SK-N-SH (cell line): ENCODE results near the gene LIPE. TPM values are rescaled to one million over a fixed set of nuclear protein-coding genes. Genes with fewer than 3 reads are reported as not detected.

Experiments
- CTCF ChIA-PET: fragments of 300-600, 350-600 bp; formaldehyde crosslinking; extraction: SDS; loops from one replicate; lab custom pipeline; 2021; lab: Yijun Ruan, JAX
- POLR2A ChIA-PET: fragments of 350-600 bp; sonication (Branson Sonifier 250); formaldehyde crosslinking; extraction: SDS; loops from one replicate; lab custom pipeline; 2020; ENCODE audit warnings: antibody characterized with exemption, inconsistent platforms; lab: Yijun Ruan, JAX
- DNase-seq: peaks from one replicate; pipeline ENCODE4 v3.0.0; 2012
- H2AFZ ChIP-seq: fragments of 200-600 bp; sonication (generic); 2 replicates; pipeline ENCODE4 v1.8.1; 2016; ENCODE audit warnings: antibody characterized with exemption, mild to moderate bottlenecking, low read depth
- H3F3A ChIP-seq: fragments of 200-600 bp; sonication (generic); replicated peaks from 2 replicates; pipeline ENCODE3; 2016; ENCODE audit warnings: antibody characterized with exemption, mild to moderate bottlenecking; ENCODE audit not compliant: insufficient read depth
- H3K27ac ChIP-seq, 2 experiments: fragments of 200-500 bp in 1 of 2; fragments of 200-600 bp in 1 of 2; sonication (Bioruptor generic) in 1 of 2; sonication (generic), shearing (Covaris generic) in 1 of 2; 2 replicates each; pipeline versions ENCODE4 v1.5.1 to v1.6.1; 2014 to 2016; ENCODE audit warnings: low read depth in 2 of 2, inconsistent platforms in 1 of 2, low read length in 1 of 2, mild to moderate bottlenecking in 1 of 2, mixed read lengths in 1 of 2
- H3K27me3 ChIP-seq: fragments of 200-600 bp; sonication (generic), shearing (Covaris generic); 2 replicates; pipeline ENCODE4 v1.6.1; 2016; ENCODE audit warnings: mixed run types; ENCODE audit not compliant: insufficient read depth
- H3K36me3 ChIP-seq, 2 experiments: fragments of 200-500 bp in 1 of 2; fragments of 200-600 bp in 1 of 2; sonication (Bioruptor generic) in 1 of 2; sonication (generic) in 1 of 2; replicated peaks in 1 of 2; 2 replicates each; pipeline versions ENCODE3 to v1.5.1; 2014 to 2016; ENCODE audit warnings: low read length in 1 of 2, mild to moderate bottlenecking in 1 of 2; ENCODE audit not compliant: insufficient read depth in 2 of 2, control insufficient read depth in 1 of 2
- H3K4me1 ChIP-seq, 2 experiments: fragments of 200-500 bp in 1 of 2; fragments of 200-600 bp in 1 of 2; sonication (Bioruptor generic) in 1 of 2; sonication (generic), shearing (Covaris generic) in 1 of 2; 2 replicates each; pipeline versions ENCODE4 v1.5.1 to v1.6.1; 2014 to 2016; ENCODE audit warnings: low read depth in 1 of 2, low read length in 1 of 2, mixed run types in 1 of 2; ENCODE audit not compliant: insufficient read depth in 2 of 2, control insufficient read depth in 1 of 2
- H3K4me2 ChIP-seq: fragments of 200-600 bp; sonication (generic), shearing (Covaris generic); 2 replicates; pipeline ENCODE4 v1.6.1; 2017; ENCODE audit warnings: mixed run types
- H3K4me3 ChIP-seq, 2 experiments: fragments of 200-500 bp in 1 of 2; fragments of 200-600 bp in 1 of 2; sonication (Bioruptor generic) in 1 of 2; sonication (generic), shearing (Covaris generic) in 1 of 2; 2 replicates each; pipeline versions ENCODE4 v1.5.1 to v1.8.1; 2014 to 2016; ENCODE audit warnings: low read depth in 2 of 2, inconsistent platforms in 1 of 2, low read length in 1 of 2, mild to moderate bottlenecking in 1 of 2, mixed read lengths in 1 of 2, moderate library complexity in 1 of 2
- H3K79me2 ChIP-seq: fragments of 200-600 bp; sonication (generic); 2 replicates; pipeline ENCODE4 v1.8.1; 2017; ENCODE audit warnings: mild to moderate bottlenecking; ENCODE audit not compliant: insufficient read depth
- H3K9ac ChIP-seq: fragments of 200-600 bp; sonication (generic); 2 replicates; pipeline ENCODE4 v1.6.1; 2017; ENCODE audit warnings: mixed run types
- H3K9me2 ChIP-seq: fragments of 200-600 bp; sonication (generic); 2 replicates; pipeline ENCODE4 v1.6.1; 2017; ENCODE audit warnings: mixed run types
- H3K9me3 ChIP-seq: fragments of 200-600 bp; sonication (generic); 2 replicates; pipeline ENCODE4 v1.6.1; 2017; ENCODE audit warnings: mixed run types, mild to moderate bottlenecking, moderate library complexity
- H4K20me1 ChIP-seq: fragments of 200-600 bp; sonication (generic); 2 replicates; pipeline ENCODE4 v1.6.1; 2017; ENCODE audit warnings: mild to moderate bottlenecking, mixed run types; ENCODE audit not compliant: insufficient read depth
- CHD2 ChIP-seq: fragments of 150-350 bp; IDR thresholded peaks from 2 replicates; pipeline ENCODE4 v1.6.1; 2018; ENCODE audit warnings: low read length; ENCODE audit not compliant: partially characterized antibody
- EZH2phosphoT487 ChIP-seq: fragments of 200-600 bp; sonication (generic); IDR thresholded peaks from 2 replicates; pipeline ENCODE4 v1.6.1; 2017; ENCODE audit warnings: low read depth, mixed run types, mild to moderate bottlenecking, antibody characterized with exemption, moderate library complexity, borderline replicate concordance
- FOSL2 ChIP-seq: IDR thresholded peaks from 2 replicates; pipeline ENCODE4 v1.4.0; 2012; ENCODE audit warnings: low read depth, mild to moderate bottlenecking, moderate library complexity, borderline replicate concordance
- FOXJ3 ChIP-seq: sonication (generic); formaldehyde crosslinking; IDR thresholded peaks from 2 replicates; pipeline ENCODE4 v1.5.1; 2020; ENCODE audit warnings: mild to moderate bottlenecking, missing genetic modification reagents
- FOXM1 ChIP-seq: IDR thresholded peaks from 2 replicates; pipeline ENCODE4 v1.4.0; 2012; ENCODE audit warnings: low read depth, mild to moderate bottlenecking
- GABPA ChIP-seq: IDR thresholded peaks from 2 replicates; pipeline ENCODE4 v1.4.0; 2012; ENCODE audit warnings: low read depth, mild to moderate bottlenecking
- IRF3 ChIP-seq: fragments of 150-350 bp; IDR thresholded peaks from 2 replicates; pipeline ENCODE4 v1.6.1; 2016; ENCODE audit warnings: mild to moderate bottlenecking, low read depth, low read length
- JUND ChIP-seq: IDR thresholded peaks from 2 replicates; pipeline ENCODE4 v1.4.0; 2012
- MAX ChIP-seq: IDR thresholded peaks from 2 replicates; pipeline ENCODE4 v1.4.0; 2012; ENCODE audit warnings: low read depth
- MEF2A ChIP-seq: IDR thresholded peaks from 2 replicates; pipeline ENCODE4 v1.4.0; 2012; ENCODE audit warnings: low read depth, borderline replicate concordance
- NFIC ChIP-seq: IDR thresholded peaks from 2 replicates; pipeline ENCODE4 v1.4.0; 2012; ENCODE audit warnings: borderline replicate concordance
- RCOR1 ChIP-seq: fragments of 150-350 bp; IDR thresholded peaks from 2 replicates; pipeline ENCODE4 v1.6.1; 2017; ENCODE audit warnings: antibody characterized with exemption, low read length
- RXRA ChIP-seq: IDR thresholded peaks from 2 replicates; pipeline ENCODE4 v1.4.0; 2012; ENCODE audit warnings: low read depth, mild to moderate bottlenecking, borderline replicate concordance
- TAF1 ChIP-seq: IDR thresholded peaks from 2 replicates; pipeline ENCODE4 v1.6.1; 2012; ENCODE audit warnings: low read depth, mild to moderate bottlenecking, low read length, moderate library complexity, borderline replicate concordance
- USF2 ChIP-seq: fragments of 150-350 bp; IDR thresholded peaks from 2 replicates; pipeline ENCODE4 v1.6.1; 2017; ENCODE audit warnings: antibody characterized with exemption, low read length, low read depth, borderline replicate concordance
- YY1 ChIP-seq: IDR thresholded peaks from 2 replicates; pipeline ENCODE4 v1.4.0; 2012; ENCODE audit warnings: low read depth, mild to moderate bottlenecking
- WGBS: methylation state at CpG from one replicate; pipeline ENCODE4 v1.1.6; 2017; ENCODE audit warnings: low lambda C conversion rate; 5-methylcytosine and 5-hydroxymethylcytosine counted together
- polyA plus RNA-seq, 3 experiments: library from polyadenylated mRNA; depleted of rRNA; stranded (reverse); fragments of >200 nt; gene quantifications; 2 replicates each; pipeline ENCODE4 v1.2.3, GENCODE V29; 2012

Gene LIPE
- polyA plus RNA-seq, 1 of the 3 experiments (the other 2 are of a cell fraction): 4.4 TPM

GRCh38 chr19:42367929-42368328 is 59.3 kb downstream of the LIPE start:
- H3K36me3 ChIP-seq: peaks cover 10% of the 10 kb centered on the region in 2 experiments
- ChIA-PET CTCF (no interaction called here), POLR2A (no interaction called here)
- H3K9ac ChIP-seq: no peak overlapping the region
- no peak overlapping the region for H3K4me3 ChIP-seq
- no peak overlapping the region for H3K4me2 ChIP-seq
- TF ChIP-seq NFIC: no peak
- TF ChIP-seq FOXM1: no peak
- no peak for TF ChIP-seq FOSL2
- no peak for TF ChIP-seq IRF3
- no peak for TF ChIP-seq RXRA
- no peak for TF ChIP-seq USF2
- TF ChIP-seq YY1: no peak
- no peak for TF ChIP-seq RCOR1
- no peak for TF ChIP-seq MAX
- TF ChIP-seq JUND: no peak
- no peak for TF ChIP-seq FOXJ3 (CRISPR knock-in tag)
- no peak for TF ChIP-seq TAF1
- no peaks in the 10 kb centered on the region for H3K27me3 ChIP-seq
- no peaks in the 10 kb centered on the region for H3F3A ChIP-seq
- H3K4me1 ChIP-seq: no peaks in the 10 kb centered on the region; a peak in 1 of 4 replicates
- no peak for DNase-seq
- no peak overlapping the region for H3K27ac ChIP-seq
- no peaks in the 10 kb centered on the region for H3K9me2 ChIP-seq
- H4K20me1 ChIP-seq: no peaks in the 10 kb centered on the region
- no peaks in the 10 kb centered on the region for H3K79me2 ChIP-seq
- no peaks in the 10 kb centered on the region for H3K9me3 ChIP-seq
- 96% methylated on average over 4 of the region's 4 CpGs for WGBS
- H2AFZ ChIP-seq: no peak overlapping the region

GRCh38 chr19:42366673-42367072 is 60.5 kb downstream of the LIPE start:
- Histone ChIP-seq H3K27me3 (no peaks in the 10 kb centered on the region), H3K9me3 (no peaks in the 10 kb centered on the region), H3K4me2 (no peak overlapping the region), H3K4me1 (no peaks in the 10 kb centered on the region; a peak in 1 of 4 replicates), H3K9me2 (no peaks in the 10 kb centered on the region), H3K79me2 (no peaks in the 10 kb centered on the region), H3K9ac (no peak overlapping the region), H3F3A (no peaks in the 10 kb centered on the region), H3K4me3 (no peak overlapping the region), H3K36me3 (peaks cover 10% of the 10 kb centered on the region in 2 experiments), H4K20me1 (no peaks in the 10 kb centered on the region), H3K27ac (no peak overlapping the region), H2AFZ (no peak overlapping the region)
- 89% methylated on average over 1 of the region's 1 CpG for WGBS
- TF ChIP-seq IRF3: no peak
- TF ChIP-seq MEF2A: no peak
- TF ChIP-seq CHD2: no peak
- TF ChIP-seq GABPA: no peak
- no peak for TF ChIP-seq EZH2phosphoT487
- ChIA-PET POLR2A (no interaction called here), CTCF (no interaction called here)
- DNase-seq: no peak
